Endothelial cell of umbilical vein (primary cell): ENCODE measurements around the gene POFUT2. TPM values are rescaled to one million over a fixed set of nuclear protein-coding genes. Genes with fewer than 3 reads are reported as not detected.

Source experiments
- BruUV-seq: library from RNA; stranded (reverse); fragments of 400-500 nt; replicated peaks from 2 replicates; lab custom pipeline; 2021; lab: Mats Ljungman, UMichigan
- CTCF ChIA-PET: fragments of 300-600, 350-600 bp; sonication (Branson Sonifier 250); formaldehyde crosslinking; loops from one replicate; lab custom pipeline; 2021; ENCODE audit warnings: antibody characterized with exemption, inconsistent platforms; lab: Charles Lee
- POLR2A ChIA-PET: fragments of 300-600, 350-600 bp; sonication (Branson Sonifier 250); formaldehyde crosslinking; loops from one replicate; lab custom pipeline; 2021; ENCODE audit warnings: antibody characterized with exemption, inconsistent platforms; lab: Charles Lee
- DNase-seq: peaks from one replicate; pipeline ENCODE4 v3.0.0-alpha.2; 2011; ENCODE audit warnings: low read depth, low spot score
- FAIRE-seq: peaks from 2 replicates; lab custom pipeline; 2011; peaks lifted over from hg19 to GRCh38; lab: Jason Lieb, UNC
- H2AFZ ChIP-seq: 2 replicates; pipeline ENCODE4 v1.6.0; 2012; ENCODE audit warnings: low read depth, low read length, control low read depth, inconsistent platforms
- H3K27ac ChIP-seq: 2 replicates; pipeline ENCODE4 v1.5.1; 2011; ENCODE audit warnings: low read depth, mild to moderate bottlenecking, control low read depth, low read length, moderate library complexity; ENCODE audit not compliant: insufficient read depth
- H3K27me3 ChIP-seq, 2 experiments: 2 replicates each; pipeline versions ENCODE4 v1.6.0 to v1.6.1; 2011; ENCODE audit warnings: low read length in 2 of 2, mixed read lengths in 1 of 2; ENCODE audit not compliant: control insufficient read depth in 2 of 2, insufficient read depth in 2 of 2
- H3K36me3 ChIP-seq, 2 experiments: 2 replicates in 1 of 2; 3 replicates in 1 of 2; pipeline ENCODE4 v1.5.1; 2011; ENCODE audit warnings: low read length in 2 of 2, mild to moderate bottlenecking in 1 of 2, moderate library complexity in 1 of 2; ENCODE audit not compliant: control insufficient read depth in 2 of 2, insufficient read depth in 2 of 2; ENCODE audit errors: extremely low read depth in 1 of 2
- H3K4me1 ChIP-seq: 3 replicates; pipeline ENCODE4 v1.5.1; 2011; ENCODE audit warnings: mild to moderate bottlenecking, low read length; ENCODE audit not compliant: control insufficient read depth, insufficient read depth; ENCODE audit errors: extremely low read depth
- H3K4me2 ChIP-seq: 2 replicates; pipeline ENCODE4 v1.6.1; 2011; ENCODE audit warnings: low read length, control low read depth, mixed read lengths; ENCODE audit not compliant: insufficient read depth
- H3K4me3 ChIP-seq, 3 experiments: fragments of 200-600 bp in 1 of 3; sonication (generic), shearing (Covaris generic) in 1 of 3; replicated peaks in 1 of 3; 2 replicates each; pipeline ENCODE4 v1.5.1; 2011 to 2016; ENCODE audit warnings: control low read depth in 3 of 3, low read length in 3 of 3, mild to moderate bottlenecking in 2 of 3, inconsistent platforms in 1 of 3, low read depth in 1 of 3, moderate library complexity in 1 of 3; ENCODE audit not compliant: insufficient read depth in 1 of 3
- H3K79me2 ChIP-seq: 2 replicates; pipeline ENCODE4 v1.6.0; 2012; ENCODE audit warnings: low read length, inconsistent platforms; ENCODE audit not compliant: control insufficient read depth, insufficient read depth
- H3K9ac ChIP-seq: replicated peaks from 2 replicates; pipeline ENCODE3; 2011; ENCODE audit warnings: low read length, control low read depth; ENCODE audit not compliant: insufficient read depth; ENCODE audit errors: extremely low read depth
- H3K9me1 ChIP-seq: replicated peaks from 3 replicates; pipeline ENCODE4 v1.6.0; 2011; ENCODE audit warnings: mild to moderate bottlenecking, low read length; ENCODE audit not compliant: control insufficient read depth, insufficient read depth; ENCODE audit errors: extremely low read depth
- H3K9me3 ChIP-seq: replicated peaks from 2 replicates; pipeline ENCODE4 v1.5.1; 2012; ENCODE audit warnings: low read length, inconsistent platforms; ENCODE audit not compliant: control insufficient read depth, insufficient read depth
- H4K20me1 ChIP-seq: replicated peaks from 2 replicates; pipeline ENCODE3; 2011; ENCODE audit warnings: mild to moderate bottlenecking, low read length; ENCODE audit not compliant: control insufficient read depth, insufficient read depth; ENCODE audit errors: extremely low read depth
- EZH2 ChIP-seq: IDR thresholded peaks from 2 replicates; pipeline ENCODE4 v1.6.1; 2012; ENCODE audit warnings: borderline replicate concordance, low read depth, mild to moderate bottlenecking, moderate library complexity, low read length, inconsistent platforms; ENCODE audit not compliant: severe bottlenecking
- FOS ChIP-seq: IDR thresholded peaks from 2 replicates; pipeline ENCODE4 v1.6.1; 2011; ENCODE audit warnings: mild to moderate bottlenecking, low read length, moderate library complexity, borderline replicate concordance; ENCODE audit not compliant: insufficient read depth
- GATA2 ChIP-seq: IDR thresholded peaks from 2 replicates; pipeline ENCODE4 v1.7.0; 2011; ENCODE audit warnings: low read depth, mild to moderate bottlenecking, moderate library complexity, mixed read lengths, low read length; ENCODE audit not compliant: insufficient read length, insufficient read depth
- JUN ChIP-seq: IDR thresholded peaks from 2 replicates; pipeline ENCODE4 v1.6.1; 2011; ENCODE audit warnings: borderline replicate concordance, low read depth; ENCODE audit not compliant: insufficient read length, insufficient read depth
- MYC ChIP-seq: IDR thresholded peaks from one replicate; pipeline ENCODE4 v1.6.1; 2011; ENCODE audit warnings: mild to moderate bottlenecking, low read depth, low read length
- POLR2A ChIP-seq: IDR thresholded peaks from 2 replicates; pipeline ENCODE4 v1.6.1; 2012; ENCODE audit warnings: low read depth, mild to moderate bottlenecking, control low read depth, low read length
- POLR2AphosphoS5 ChIP-seq: IDR thresholded peaks from 2 replicates; pipeline ENCODE4 v1.6.1; 2012; ENCODE audit warnings: low read depth, mild to moderate bottlenecking, control low read depth, low read length, moderate library complexity; ENCODE audit not compliant: insufficient read depth
- dilution Hi-C: fragments of 300-500 bp; cut with MboI; formaldehyde crosslinking; loops from one replicate; pipeline ENCODE4 v1.15.0; 2019; ENCODE audit warnings: low sequenced_read_pairs; ENCODE audit not compliant: extremely low pct_ligation_motif_present
- intact Hi-C: fragments of 100-400 bp; cut with micrococcal nuclease; formaldehyde crosslinking; loops from one replicate; pipeline ENCODE4 v1.10.0; 2022
- polyA plus RNA-seq, 4 experiments: library from polyadenylated mRNA; depleted of rRNA in 3 of 4; stranded (reverse) in 3 of 4; unstranded in 1 of 4; fragments of >200 nt; gene quantifications; 2 replicates each; pipeline versions ENCODE4 v1.2.1 to v1.2.3, GENCODE V29; 2011 to 2012; ENCODE audit warnings: missing spikeins in 1 of 4
- total RNA-seq: library from RNA; stranded (reverse); gene quantifications from 2 replicates; pipeline ENCODE4 v1.2.3, GENCODE V29; 2021
- TF ChIP-seq, protein P1 (sequence below): IDR thresholded peaks from 2 replicates; pipeline ENCODE4 v1.6.1; 2011; ENCODE audit not compliant: insufficient read depth, insufficient read length
- TF ChIP-seq, protein P2 (sequence below), 2 donors: IDR thresholded peaks; 1 replicate in 1 of 2; 2 replicates in 1 of 2; pipeline ENCODE4 v1.5.1; 2011; ENCODE audit warnings: low read length in 2 of 2, mild to moderate bottlenecking in 2 of 2, moderate library complexity in 2 of 2, control low read depth in 1 of 2, inconsistent platforms in 1 of 2, low read depth in 1 of 2; ENCODE audit not compliant: insufficient read depth in 1 of 2; ENCODE audit errors: extremely low read depth in 1 of 2

Gene POFUT2
- total and polyA plus RNA-seq, 2 donors (not counting 3 experiments of a cell fraction or from before 2014, with no cell fraction given): 30.7 to 47.5 TPM

DNA sequence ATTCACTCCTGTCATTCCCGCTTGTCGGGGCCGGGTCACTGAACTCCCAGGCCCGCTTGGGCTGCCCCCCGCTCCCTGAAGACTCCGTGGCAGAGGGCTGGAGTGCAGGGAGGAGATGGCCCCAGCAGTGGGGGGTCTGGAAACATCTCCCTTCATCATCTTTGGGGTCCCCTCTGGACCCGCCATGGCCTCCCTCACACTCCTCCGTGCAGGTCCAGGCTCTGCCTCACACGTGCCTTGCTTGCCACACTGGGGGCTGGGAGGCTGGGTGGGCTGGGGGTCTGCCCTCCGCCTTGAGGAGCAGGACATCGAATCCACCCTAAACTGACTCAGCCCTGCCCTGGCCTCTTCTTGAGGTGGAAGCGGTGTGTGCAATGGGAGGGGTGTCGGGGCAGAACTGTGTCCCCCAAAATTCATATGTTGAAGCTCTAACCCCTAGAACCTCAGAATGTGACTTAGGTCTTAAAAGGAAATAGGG, 35.2 kb downstream of the POFUT2 start:
- H3K4me1 ChIP-seq: no peaks in the 10 kb centered on the region
- H3K27ac ChIP-seq: no peak overlapping the region
- H3K4me2 ChIP-seq: no peak overlapping the region
- ChIA-PET POLR2A (no interaction called here), CTCF (no interaction called here)
- dilution Hi-C loops (no loop called here), intact Hi-C loops (no loop called here)
- H3K4me3 ChIP-seq: no peak overlapping the region
- no peaks in the 10 kb centered on the region for H3K9me3 ChIP-seq
- FAIRE-seq: no peak
- H2AFZ ChIP-seq: no peak overlapping the region
- H3K79me2 ChIP-seq: no peaks in the 10 kb centered on the region
- H3K27me3 ChIP-seq: peaks cover 3 to 18% of the 10 kb centered on the region in 2 experiments
- TF ChIP-seq POLR2AphosphoS5: no peak
- no peak for TF ChIP-seq GATA2
- TF ChIP-seq, protein P1, sequence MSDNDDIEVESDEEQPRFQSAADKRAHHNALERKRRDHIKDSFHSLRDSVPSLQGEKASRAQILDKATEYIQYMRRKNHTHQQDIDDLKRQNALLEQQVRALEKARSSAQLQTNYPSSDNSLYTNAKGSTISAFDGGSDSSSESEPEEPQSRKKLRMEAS: no peak
- no peak for TF ChIP-seq MYC
- no peak for TF ChIP-seq EZH2
- TF ChIP-seq FOS: no peak
- no peak for TF ChIP-seq JUN
- TF ChIP-seq, protein P2, sequence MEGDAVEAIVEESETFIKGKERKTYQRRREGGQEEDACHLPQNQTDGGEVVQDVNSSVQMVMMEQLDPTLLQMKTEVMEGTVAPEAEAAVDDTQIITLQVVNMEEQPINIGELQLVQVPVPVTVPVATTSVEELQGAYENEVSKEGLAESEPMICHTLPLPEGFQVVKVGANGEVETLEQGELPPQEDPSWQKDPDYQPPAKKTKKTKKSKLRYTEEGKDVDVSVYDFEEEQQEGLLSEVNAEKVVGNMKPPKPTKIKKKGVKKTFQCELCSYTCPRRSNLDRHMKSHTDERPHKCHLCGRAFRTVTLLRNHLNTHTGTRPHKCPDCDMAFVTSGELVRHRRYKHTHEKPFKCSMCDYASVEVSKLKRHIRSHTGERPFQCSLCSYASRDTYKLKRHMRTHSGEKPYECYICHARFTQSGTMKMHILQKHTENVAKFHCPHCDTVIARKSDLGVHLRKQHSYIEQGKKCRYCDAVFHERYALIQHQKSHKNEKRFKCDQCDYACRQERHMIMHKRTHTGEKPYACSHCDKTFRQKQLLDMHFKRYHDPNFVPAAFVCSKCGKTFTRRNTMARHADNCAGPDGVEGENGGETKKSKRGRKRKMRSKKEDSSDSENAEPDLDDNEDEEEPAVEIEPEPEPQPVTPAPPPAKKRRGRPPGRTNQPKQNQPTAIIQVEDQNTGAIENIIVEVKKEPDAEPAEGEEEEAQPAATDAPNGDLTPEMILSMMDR (IDR thresholded peaks at IDR 0.05; ENCODE audit: extremely low read depth in 1 of 2, insufficient read depth in 1 of 2, low read depth in 1 of 2, low read length in 2 of 2): no peak
- no peak for TF ChIP-seq POLR2A
- BruUV-seq: no TSS peak
- H3K9me1 ChIP-seq: no peaks in the 10 kb centered on the region
- no peak for DNase-seq
- no peaks in the 10 kb centered on the region for H4K20me1 ChIP-seq
- no peak overlapping the region for H3K9ac ChIP-seq
- no peaks in the 10 kb centered on the region for H3K36me3 ChIP-seq
